GM18526 (cell line): ENCODE measurements around the gene BCL11B.

ENCODE experiments used
- POLR2A ChIP-seq: IDR thresholded peaks from 3 replicates; pipeline ENCODE4 v1.6.1; 2011; ENCODE audit not compliant: insufficient read length; ENCODE audit errors: extremely low read depth

BCL11B gene

DNA sequence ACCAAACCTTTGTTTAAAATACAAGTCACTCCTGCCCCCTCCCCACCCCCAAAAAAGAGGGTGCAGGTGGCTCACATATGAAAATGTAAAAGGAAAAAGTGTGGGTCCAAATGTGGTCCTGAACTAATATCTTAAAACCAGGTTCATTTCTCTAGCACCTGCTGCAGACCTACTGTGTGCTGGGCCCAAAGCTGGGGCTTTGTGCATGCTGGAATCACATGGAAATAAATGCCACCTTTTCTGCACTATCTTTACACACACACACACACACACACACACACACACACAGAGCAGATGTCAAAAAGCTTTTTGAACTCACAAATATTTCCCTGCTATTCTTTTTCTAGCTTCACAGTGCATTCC is 3.2 kb upstream of the BCL11B start:
- no peak for TF ChIP-seq POLR2A

DNA sequence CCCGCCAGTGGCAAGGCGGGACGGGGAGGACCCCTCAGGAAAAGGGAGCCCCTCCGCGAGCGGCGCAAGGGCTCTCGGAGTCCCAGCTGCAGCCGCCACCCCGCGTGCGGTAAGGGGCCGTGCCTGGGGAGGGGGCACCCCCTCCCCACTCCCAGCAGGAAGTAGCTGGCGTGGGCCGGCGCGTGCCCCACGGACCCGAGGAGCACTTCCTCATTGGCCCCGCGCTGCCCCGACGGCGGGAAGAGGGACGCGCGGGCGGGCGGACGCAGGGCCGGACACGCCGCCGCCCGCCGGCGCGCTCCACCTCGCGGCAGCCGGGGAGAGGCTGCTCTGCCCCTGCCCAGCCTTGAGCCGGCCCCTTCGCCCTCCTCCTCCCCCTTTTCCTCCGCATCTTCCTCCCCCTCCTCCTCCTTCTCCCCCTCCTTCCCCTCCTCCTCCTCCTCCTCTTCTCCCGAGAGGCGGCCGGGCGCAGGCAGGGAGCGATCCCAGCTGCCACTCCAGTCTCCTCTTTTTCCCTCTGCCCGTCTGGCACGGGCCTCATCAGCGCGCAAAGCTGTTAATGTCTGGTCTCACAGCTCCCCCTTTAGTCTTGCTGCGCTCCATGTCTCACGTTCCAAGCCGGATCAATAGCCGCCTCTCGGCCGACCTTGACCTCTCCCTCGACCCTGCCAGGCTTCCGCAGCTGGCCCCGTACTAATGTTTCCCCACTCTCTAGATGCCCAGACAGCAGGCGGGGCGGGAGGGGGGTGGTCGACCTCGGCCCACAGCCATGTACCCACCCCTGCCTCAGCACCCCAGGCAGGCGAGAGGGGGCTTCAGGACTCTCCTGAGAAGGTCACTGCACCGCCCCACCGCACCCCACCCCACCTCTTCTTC is 2.6 kb upstream of the BCL11B start:
- no peak for TF ChIP-seq POLR2A

DNA sequence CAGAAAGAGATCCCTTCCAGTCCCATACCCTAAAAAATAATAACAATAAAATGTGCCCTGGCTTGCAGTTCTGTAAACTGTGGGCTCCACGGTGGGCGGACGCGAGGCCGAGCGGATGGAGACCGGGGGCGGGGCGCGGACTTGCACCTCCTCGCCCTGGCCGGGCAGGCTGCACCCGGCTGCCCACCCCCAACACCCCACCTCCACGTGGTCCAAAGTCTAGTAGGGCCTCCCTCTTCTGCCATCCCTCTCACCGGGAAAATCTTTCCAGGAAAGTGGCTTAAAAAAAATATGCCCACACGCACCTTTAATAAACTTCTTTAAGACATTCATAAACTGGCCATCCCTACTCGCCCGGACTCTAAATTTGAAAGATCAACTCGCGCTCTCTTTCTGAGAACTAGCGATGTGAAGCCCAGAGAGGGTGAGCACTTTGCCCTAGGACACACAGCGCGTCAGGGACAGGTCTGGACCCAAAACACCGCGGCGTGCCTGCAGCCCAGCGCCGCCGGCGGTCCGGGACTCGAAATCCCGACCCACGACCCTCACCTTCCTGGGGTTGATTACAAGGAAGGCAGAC is 1.9 kb upstream of the BCL11B start:
- no peak for TF ChIP-seq POLR2A

DNA sequence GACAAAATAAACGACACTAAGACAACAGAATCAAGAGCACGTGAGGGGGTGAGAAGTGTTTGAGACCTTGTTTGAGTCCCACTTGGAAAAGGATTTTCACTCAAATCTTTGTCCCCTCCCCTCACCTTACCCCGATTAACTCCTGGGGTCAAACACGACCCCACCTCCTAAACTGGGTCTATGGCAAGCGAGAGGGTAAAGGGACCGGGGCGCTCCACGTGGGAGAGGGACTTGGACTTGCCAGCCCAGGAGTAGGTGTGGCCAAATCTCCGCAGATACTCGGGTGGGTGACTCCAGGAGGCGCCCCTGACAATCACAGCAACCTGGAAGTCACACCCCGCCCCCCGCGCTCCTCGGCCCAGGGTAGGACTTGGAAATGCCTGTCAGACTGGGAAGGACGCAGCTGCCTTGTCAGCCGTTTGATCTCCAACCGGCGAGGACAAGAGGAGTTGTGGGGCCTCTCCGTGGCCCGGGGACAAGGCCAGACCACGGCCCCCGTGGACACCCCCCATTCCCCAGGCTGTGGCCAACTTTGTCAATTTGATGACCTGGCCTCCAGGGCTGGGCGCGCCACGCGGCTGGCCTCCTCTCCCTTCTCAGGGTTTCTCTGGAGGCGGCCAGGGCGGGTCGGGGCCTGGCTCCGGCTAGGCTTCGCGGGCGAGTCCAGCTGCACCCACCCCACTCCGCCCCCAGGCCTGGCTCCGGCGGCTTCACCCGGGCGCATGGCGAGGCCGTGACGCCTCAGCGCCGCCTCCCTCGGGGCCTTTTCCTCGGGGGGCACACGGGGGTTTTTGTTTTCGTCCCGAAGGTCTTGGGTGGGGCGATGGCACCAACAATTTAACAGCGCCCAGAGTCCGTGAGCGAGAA is 1.1 kb upstream of the BCL11B start:
- no peak for TF ChIP-seq POLR2A

DNA sequence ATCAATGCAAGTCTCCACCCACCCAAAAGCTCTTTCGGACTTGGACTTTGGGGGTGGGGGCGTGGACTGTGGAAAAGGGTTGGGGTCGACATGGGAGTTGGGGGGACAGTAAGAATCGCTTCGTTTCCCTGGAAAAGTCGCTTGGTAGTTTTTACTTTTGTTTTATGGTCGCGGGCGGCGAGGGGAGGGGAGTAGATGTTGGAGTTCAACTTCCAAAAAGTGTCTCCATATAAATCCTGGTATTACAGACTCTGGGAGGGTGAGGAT is 568 bp upstream of the BCL11B start:
- TF ChIP-seq POLR2A = no peak

DNA sequence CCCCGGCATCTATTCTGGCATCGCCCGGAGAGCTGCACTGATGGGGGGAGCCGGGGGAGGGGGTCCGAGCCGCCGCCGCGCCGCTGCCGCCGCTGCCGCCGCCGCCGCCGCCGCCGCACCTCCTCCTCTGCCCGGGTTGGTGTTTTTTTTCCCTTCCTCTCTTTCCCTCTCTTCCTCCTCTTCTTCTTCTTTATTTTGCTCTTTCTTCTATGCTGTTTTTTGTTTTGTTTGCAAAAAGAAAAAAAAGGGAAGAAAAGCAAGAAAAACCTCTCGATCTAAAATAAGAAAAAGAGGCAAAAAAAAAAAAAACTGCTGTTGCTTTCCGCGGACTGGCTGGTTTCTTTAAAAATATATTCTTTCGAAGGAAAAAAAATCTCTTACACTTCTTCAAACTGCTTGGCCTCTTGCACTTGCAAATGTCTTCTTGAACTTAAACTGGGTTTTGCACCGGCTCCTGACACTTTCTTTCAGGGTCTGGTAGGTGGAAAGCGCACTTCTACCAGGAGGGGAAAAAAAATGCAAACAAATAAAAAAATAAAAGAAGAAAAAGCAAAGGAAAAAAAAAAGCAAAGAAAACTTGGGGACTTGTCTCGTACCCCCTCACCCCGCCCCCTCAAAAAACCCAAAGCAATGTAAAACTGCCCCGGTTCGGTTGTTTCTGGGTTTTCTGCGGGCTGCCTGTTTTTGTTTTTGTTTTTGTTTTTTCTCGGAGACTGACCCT is 616 bp downstream of the BCL11B start:
- TF ChIP-seq POLR2A = no peak

DNA sequence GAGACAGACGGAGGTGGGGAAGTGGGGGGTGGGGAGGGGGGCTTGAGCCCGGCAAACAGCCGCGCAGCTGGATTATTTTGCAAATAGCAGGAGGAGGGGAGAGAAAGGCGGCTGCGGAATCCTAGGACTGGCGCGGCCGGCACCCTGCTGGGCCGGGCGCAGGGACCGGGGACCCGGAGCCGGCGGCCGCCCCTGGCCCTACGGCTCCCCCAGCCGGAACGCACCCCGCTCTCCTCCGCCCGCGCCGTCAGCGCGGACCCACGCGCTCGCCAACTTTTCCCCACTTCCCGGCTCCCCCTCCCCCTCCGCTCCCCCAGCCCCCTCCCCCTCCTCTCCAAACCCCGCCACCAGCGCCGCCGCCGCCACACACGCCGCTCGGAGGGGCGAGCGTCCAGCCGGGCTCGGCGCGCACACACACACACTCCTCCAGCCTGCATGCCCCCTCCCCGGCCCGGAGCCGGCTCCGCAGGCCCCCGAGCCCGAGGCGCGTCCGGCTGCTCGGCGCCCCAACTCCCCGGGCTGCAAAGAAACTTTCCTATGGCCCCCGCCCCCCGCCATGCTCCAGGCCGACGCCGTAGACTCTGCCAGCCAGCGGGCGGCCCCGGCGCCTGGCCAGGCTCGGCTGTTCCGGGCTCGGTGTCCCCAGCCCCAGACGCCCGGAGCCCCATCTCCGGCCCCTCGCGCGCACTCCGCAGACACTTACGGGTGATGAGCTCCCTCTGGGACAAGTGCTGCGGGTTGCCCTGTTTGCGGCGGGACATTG is 1.4 kb downstream of the BCL11B start:
- no peak for TF ChIP-seq POLR2A

DNA sequence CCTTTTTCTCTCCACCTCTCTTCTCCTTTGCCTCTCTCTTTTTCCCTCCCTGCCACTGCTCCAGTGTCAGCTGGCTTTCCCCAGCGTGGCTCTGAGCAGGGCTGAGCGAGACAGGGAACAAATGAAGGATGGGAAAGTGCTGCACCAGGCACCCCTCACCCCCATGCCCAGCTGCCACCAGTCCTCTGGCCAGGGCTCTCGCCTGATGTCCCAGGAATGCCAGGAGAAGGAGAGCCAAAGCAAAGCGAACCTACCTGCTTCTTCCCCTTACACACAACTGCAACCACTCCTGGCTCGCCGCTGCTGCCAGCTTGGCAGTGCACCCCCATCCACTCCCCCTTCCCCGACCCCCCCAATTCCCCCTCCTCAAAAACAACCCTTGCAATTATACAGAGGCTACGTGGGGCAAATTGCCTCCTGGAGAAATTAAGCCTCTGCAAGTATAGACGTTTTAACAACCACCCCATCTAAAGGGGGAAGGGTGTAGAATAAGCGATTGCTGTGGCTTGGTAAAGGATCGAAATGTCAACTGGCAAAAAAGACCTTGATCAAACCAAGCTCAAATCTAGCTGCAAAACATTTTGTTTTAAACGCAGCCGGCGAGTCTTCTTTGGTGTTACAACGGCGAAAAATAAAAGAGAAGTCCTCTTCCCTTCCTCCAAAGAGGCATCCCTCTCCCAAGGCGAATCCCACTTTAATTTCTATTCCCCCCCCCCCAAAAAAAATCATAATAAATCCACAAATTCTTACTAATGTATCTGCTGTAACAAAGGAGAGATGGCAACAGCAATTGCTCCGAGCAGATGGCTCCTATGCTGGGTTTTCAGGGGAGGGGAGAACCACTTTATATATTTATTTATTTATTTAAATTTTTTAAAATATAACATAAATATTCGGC is 2.9 kb downstream of the BCL11B start:
- no peak for TF ChIP-seq POLR2A

DNA sequence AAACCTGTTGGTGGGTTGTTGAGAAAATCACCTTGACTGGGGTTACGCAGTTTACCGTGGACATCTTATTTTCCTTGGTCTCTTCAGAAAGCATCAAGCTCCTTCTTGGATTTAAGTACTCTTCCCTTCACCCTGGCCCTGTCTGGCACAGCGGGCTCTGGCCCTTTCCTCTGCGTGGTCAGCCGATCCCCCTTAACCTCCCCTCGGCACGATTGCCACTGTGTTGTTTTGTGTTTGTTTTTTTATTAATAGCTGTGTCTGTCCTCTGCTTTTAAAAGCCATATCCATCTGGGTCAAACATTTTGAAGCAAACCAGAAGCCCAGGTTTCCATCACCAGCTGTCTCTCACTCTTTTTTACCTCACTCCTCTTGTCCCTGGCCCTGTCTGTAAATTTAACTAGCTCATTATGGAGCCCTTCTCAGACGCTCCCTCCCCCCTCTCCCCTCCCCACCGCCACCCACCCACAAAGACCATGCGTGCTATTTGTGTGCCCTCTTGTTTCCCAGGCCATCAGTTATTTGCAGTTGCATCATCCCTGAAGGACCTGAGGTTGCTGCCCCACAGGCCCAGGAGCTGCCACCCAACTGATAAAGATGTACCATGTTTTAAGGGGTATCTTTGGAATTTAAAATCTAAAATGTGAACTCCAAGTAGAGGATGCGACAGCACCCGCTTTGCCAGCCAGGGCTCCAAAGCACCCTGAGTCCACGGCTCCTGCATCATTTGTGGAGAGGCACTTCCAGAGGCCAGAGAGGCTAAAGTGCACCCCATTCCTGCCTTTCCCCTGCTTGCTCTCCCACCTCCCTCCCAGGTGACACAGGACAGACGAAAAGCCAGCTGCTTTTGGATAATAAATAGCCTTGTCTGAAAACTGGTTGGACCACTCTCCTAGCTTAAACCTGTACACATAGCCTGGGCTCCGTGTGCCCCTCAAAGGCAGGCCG is 3.9 kb downstream of the BCL11B start:
- no peak for TF ChIP-seq POLR2A

DNA sequence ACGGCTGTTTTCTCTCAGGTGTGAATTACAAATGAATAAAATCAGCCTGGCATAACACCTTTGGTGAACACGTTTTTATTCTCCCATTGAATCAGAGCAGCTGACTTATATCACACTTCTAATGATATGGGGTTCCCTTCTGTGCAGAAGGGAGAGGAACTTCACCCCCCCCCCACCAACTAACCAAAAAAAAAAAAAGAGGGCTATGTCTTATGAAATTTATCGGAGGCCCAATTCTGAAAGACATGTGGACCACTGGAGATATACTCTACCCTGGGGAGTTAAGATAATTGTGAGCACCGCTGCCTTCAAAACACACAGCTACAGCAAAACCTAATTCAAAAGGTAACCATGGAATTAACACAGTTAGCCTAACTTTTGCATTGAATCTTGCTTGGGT is 4.6 kb downstream of the BCL11B start:
- no peak for TF ChIP-seq POLR2A

DNA sequence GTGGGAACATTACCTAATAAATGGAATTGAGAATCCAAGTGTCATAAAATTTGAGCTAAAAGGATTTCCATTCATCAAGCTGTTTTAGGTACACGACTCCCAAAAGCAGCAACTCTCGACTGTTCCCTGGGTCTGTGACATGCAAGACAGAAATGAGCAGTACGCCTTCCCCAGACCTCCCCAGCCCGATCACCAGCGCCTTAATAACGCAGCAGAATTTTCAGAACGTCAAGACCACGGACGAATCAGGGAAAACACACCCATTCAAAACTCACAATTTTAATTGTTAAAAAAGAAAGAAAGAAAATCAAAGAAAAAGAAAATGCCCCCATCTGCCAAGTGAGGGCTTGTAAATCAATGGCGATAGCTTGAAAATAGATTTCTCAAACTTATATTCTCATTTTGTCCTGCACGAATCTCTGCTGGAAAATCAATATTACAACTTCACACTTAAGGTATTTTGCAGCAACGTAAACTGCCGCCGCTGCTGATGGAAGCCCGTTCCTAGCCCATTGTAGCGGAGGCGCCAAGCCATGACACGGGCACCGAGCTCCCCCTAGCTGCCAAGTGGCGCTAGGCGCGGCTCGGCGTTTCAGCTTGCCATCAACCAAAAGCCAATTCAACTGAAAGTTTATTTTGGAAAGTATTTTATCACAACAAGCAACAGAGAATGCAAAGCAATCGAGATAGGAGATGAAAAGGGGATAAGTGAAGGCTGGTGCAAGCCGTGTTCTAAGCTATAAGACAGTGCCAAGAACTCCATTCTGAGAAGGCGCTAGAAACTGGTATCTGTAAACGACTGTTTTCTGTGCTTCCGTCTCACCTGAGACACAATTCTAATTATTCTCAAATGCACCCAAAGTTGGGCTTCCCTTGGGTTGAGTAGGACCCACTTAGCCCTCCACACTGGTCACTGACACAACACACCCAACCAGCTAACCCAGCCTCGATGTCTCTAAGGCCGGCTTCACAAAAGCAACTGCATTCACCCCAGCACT is 5.5 kb downstream of the BCL11B start:
- TF ChIP-seq POLR2A = no peak

DNA sequence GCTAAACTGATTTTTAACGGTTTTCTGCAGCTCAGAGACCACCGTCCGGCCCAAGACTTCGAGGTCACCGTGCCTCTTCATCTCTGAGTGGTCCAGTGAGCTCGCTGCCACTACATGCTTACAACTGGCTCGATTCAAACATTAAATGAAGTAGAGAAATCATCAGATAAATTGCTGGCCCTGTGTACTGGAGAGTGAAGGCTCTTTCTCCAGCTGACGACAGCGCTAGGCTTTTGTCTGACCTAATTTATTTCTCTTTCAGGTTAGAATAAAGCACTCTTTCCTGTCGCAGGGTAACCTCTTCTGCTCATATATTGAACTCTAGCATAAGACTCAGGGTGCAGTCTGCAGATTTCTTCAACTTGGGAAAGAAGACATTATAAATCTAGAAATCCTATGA is 6.4 kb downstream of the BCL11B start:
- no peak for TF ChIP-seq POLR2A
